Limb (tissue), 2 donors: ENCODE measurements around the gene PDLIM3.
"Not testable (repeated sequence)": the region's sequence is repeated elsewhere in the genome, so short reads cannot be mapped to it uniquely, and the experiment has no call there.

Experiments used
- DNase-seq, 2 donors: peaks; one replicate each; pipeline ENCODE4 v3.0.0-alpha.2; 2016; ENCODE audit errors: extremely low spot score in 2 of 2

Gene PDLIM3

DNA sequence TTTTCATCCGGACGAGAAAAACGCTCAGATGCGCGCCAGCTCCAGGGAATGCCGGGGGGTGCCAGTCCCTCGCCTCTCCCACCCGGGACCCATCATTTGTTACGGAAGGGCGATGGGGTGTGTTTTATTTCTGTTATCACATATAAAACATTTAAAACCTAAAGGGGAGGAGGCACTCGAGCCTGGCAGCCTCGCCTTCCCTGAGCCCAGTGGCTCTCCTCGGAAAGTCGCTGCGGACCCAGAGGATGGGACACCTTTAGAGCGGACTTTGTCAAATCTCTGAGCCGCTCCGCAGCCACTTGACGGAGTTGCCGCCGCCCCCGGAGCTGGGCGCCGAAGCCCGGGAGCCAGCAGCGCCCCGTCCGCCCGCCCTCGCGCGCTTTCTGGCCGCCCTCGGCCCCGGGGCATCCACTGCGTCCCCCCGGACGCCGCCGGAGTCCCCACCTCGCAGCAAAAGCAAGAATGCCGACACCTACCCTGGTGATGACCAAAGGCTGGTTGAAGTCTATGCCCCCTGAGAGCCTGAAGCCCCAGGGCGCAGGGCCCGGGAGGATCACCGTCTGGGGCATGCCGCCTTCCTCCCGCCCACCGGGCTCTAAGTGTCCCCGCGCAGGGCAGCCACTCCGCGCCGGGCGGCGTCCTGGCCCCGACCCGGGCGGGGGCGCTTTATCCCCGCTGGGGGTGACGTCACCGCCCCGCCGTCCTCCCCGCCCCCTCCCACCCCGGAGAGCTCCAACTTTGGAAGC, at the start of gene PDLIM3:
Gene PDLIM3 (minus strand): TSS at position 642 of the 746 bp plus-strand sequence. CDS start 73 bp downstream, at position 569.
- peak in 1 of 2 donors; percentile 86 for DNase-seq

- no peak for DNase-seq
These were observed 48.5 kb upstream of the PDLIM3 start for GRCh38 chr4:185583813-185584212.

- no peak for DNase-seq
These were observed 47.5 kb upstream of the PDLIM3 start for GRCh38 chr4:185582651-185583400.

- DNase-seq: no peak
These were observed 45.4 kb upstream of the PDLIM3 start for GRCh38 chr4:185580699-185581098.

- no peak for DNase-seq
These were observed 43.0 kb upstream of the PDLIM3 start for GRCh38 chr4:185578284-185578683.

DNA sequence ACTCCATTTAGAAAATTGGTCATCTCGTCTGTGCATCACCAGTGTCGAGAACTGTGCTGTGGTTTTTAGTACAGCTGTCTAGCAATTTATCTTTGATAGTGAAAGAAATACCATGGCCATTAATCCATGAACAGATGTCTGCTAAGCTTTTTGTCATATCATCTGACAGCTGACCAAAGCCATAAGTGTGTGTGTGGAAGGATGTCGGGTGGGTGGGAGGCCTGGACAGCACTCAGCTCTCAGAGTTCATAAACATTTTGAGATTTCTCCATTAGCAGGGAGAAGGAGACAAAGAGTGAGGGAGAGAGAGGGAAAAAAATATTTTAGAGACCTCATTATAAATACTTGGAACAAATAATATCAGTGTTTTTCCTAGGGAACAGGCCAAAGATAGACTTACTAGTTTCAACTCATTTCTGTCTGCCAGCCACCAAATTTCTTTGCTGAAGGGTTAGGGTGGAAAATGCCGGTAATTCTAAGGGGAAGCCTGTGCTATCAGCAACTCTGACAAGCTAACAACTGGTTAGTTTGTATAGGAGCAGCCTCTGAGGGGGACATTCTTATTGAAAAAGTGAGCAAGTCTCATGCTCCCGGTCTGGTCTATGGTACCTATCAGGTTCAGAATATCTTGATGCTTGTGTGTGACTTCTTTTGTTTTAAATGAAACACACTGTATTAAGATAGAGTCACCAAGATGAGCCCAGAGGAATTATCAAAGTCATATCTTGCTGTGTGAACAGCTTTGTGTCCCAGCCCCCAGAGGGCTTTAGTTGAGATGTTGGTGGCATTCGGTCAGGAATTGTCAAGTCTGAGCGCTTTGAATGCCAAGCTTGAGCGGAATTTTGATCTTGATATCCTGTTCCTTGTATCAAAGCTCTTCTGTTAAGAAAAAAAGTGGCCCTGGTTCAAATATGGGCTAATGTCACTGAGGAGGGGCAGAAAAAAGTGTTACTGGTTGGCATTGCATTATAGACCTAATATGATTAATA, 41.9 kb upstream of the PDLIM3 start:
- DNase-seq: no peak

DNA sequence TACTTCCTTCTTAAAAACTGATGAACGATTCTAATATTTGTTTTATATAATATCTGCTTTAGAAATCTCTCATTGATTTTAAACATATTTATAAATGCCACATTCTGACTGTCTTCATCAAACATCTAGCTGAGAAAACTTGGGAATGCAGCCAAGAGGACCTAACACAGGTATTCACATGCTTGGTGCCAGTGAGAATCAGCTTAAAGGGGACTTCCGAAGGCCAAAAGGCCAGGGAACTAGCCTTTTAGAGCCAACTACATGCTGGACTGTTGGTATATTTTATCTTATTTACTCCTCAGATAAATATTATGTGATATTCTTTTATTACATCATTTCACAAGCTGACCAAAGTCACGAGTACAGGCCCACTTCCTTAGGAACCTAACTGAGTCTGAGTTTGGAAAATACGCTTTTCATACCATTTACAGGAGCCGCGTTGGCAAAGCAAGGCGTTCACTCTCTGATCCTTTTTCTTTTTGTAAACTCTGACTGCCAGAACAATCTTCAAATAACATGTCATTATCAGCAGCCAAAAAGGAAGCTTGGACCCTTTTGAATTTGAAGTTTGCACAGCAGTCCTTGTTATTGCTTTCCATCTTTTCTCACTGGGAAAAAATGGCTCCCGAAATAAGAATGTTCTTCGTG, 41.1 kb upstream of the PDLIM3 start:
- DNase-seq: no peak

DNA sequence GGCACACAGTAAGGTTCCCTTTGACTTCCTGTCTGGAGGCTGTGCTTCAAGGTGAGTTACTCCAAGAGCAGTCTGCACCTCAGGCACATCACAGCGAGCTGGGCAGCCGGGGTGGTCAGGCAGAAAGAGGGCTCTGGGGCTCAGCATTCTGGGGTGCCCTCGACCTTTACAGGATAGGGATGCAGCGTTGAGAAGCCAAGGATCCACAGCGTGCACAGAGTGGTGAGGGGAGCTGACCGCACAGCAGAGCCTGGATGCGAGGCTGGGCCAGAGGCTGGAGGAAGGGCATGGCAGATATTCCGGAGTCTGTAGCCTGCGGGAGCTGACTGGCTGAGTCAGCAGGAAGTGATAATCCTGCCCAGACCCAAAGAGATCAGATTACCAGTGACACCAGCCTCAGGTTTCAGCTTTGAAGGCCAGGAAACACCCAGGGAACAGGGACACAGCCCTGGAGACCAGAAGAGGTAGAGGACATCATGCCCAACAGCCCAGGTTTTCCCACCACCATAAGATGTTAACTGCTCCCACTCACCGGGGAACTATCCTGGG, 38.4 kb upstream of the PDLIM3 start:
- no peak for DNase-seq

DNA sequence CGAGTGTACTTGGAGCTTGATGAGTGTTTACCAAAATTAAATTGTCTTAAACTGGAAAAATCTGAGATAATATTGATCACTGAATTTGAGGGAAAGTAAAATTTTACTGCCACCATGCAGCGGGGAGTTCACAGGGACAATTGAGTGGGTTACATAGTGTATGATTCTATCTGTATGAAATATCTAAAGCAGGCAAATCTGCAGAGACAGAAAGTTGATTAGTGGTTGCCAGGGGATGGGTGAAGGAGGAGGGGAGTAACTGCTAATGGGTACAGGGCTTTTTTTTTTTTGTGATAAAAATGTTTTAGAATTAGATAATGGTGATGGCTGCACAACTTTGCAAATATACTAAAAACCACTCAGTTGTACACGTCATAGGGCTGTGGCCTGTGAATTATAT, 35.4 kb upstream of the PDLIM3 start:
- DNase-seq: no peak

GRCh38 chr4:185567381-185568376, 32.4 kb upstream of the PDLIM3 start:
- DNase-seq: peak; percentile 76 to 81

- DNase-seq: peak in 1 of 2 donors; percentile 85
These were observed 31.7 kb upstream of the PDLIM3 start for GRCh38 chr4:185566972-185567371.

GRCh38 chr4:185566425-185566824, 31.1 kb upstream of the PDLIM3 start:
- no peak for DNase-seq

GRCh38 chr4:185565696-185566095, 30.4 kb upstream of the PDLIM3 start:
- no peak for DNase-seq

- DNase-seq: no peak
These were observed 29.0 kb upstream of the PDLIM3 start for GRCh38 chr4:185564349-185564748.

DNA sequence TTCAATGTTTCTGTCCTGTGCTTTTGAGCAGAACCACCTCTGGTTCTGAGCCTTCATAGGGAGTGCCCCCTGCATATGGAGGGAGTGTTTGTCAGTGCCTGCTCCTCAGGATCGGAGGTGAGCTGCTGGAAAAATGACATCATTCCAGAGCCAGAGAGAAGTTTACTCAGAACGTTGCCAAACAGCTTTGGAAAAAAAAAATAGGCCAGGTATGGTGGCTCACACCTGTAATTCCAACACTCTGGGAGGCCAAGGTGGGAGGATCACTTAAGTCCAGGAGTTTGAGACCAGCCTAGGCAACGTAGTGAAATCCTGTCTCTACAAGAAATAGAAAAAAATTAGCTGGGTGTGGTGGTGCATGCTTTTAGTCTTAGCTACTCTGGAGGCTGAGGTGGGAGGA, 27.2 kb upstream of the PDLIM3 start:
- DNase-seq: no peak

- no peak for DNase-seq
These were observed 25.0 kb upstream of the PDLIM3 start for GRCh38 chr4:185560316-185560715.

GRCh38 chr4:185559915-185560281, 24.6 kb upstream of the PDLIM3 start:
- DNase-seq: no peak

DNA sequence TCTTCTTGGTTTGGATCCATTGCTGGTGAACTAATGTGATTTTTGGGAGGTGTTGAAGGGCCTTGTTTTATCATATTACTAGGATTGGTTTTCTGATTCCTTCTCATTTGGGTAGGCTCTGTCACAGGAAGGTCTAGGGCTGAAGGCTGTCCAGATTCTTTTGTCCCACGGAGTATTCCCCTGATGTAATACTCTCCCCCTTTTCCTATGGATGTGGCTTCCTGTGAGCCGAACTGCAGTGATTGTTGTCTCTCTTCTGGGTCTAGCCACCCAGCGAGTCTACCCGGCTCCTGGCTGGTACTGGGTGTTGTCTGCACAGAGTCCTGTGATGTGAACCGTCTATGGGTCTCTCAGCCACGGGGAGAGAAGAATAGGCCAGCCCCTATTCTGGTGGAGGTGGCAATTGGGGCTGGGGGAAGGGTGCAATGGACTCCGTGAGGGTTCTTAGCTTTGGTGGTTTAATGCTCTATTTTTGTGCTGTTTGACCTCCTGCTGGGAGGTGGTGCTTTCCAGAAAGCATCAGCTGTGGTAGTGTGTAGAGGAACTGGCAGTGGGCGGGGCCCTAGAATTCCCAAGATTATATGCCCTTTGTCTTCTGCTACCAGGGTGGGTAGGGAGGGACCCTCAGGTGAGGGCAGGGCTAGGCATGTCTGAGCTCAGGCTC, 24.1 kb upstream of the PDLIM3 start:
- not testable (repeated sequence) for DNase-seq
